HepG2 (cell line): ENCODE results near the gene KCNK7. TPM values are rescaled to one million over a fixed set of nuclear protein-coding genes. Genes with fewer than 3 reads are reported as not detected.

Experiments used
- ARNTL ChIP-seq: sonication (generic); formaldehyde crosslinking; IDR thresholded peaks from 2 replicates; pipeline ENCODE4 v1.4.0; 2020; ENCODE audit warnings: mild to moderate bottlenecking, missing genetic modification reagents
- BRD4 ChIP-seq: sonication (generic); formaldehyde crosslinking; IDR thresholded peaks from 2 replicates; pipeline ENCODE4 v1.4.0; 2020; ENCODE audit warnings: missing genetic modification reagents
- CBX2 ChIP-seq, 2 experiments: fragments of 200-600 bp in 1 of 2; sonication (generic); formaldehyde crosslinking in 1 of 2; IDR thresholded peaks; 2 replicates each; pipeline versions ENCODE4 v1.7.0 to v1.8.1; 2018 to 2022; ENCODE audit warnings: low read depth in 2 of 2, low read length in 1 of 2, mild to moderate bottlenecking in 1 of 2, missing genetic modification reagents in 1 of 2
- CCDC6 ChIP-seq: sonication (generic); formaldehyde crosslinking; IDR thresholded peaks from 2 replicates; pipeline ENCODE4 v1.8.1; 2022; ENCODE audit warnings: mild to moderate bottlenecking, missing genetic modification reagents, moderate library complexity
- KDM6A ChIP-seq: IDR thresholded peaks from 2 replicates; pipeline ENCODE4 v1.6.1; 2016; ENCODE audit warnings: low read depth
- NAIF1 ChIP-seq: sonication (generic); formaldehyde crosslinking; IDR thresholded peaks from 2 replicates; pipeline ENCODE4 v1.5.0; 2020; ENCODE audit warnings: mild to moderate bottlenecking, missing genetic modification reagents, borderline replicate concordance
- NR2C2 ChIP-seq: sonication (generic); formaldehyde crosslinking; IDR thresholded peaks from 2 replicates; pipeline ENCODE4 v1.4.0; 2020; ENCODE audit warnings: missing genetic modification reagents, mild to moderate bottlenecking, moderate library complexity, borderline replicate concordance
- RAD21 ChIP-seq: fragments of 450-650 bp; formaldehyde crosslinking; IDR thresholded peaks from 2 replicates; pipeline ENCODE4 v1.5.0; 2020; ENCODE audit warnings: mild to moderate bottlenecking
- RXRB ChIP-seq: IDR thresholded peaks from 2 replicates; pipeline ENCODE4 v1.6.1; 2016; ENCODE audit warnings: borderline replicate concordance, missing genetic modification reagents, missing compliant biosample characterization
- THYN1 ChIP-seq: sonication (generic); formaldehyde crosslinking; IDR thresholded peaks from 2 replicates; pipeline ENCODE4 v1.8.1; 2023; ENCODE audit warnings: low read depth, mild to moderate bottlenecking, moderate library complexity, missing genetic modification reagents, borderline replicate concordance
- ZNF703 ChIP-seq: sonication (generic); formaldehyde crosslinking; IDR thresholded peaks from 2 replicates; pipeline ENCODE4 v1.5.1; 2020; ENCODE audit warnings: missing genetic modification reagents, mild to moderate bottlenecking, moderate library complexity, borderline replicate concordance
- ZNF761 ChIP-seq: sonication (generic); formaldehyde crosslinking; conservative IDR thresholded peaks from 2 replicates; pipeline ENCODE4 v1.4.0; 2020; ENCODE audit warnings: mild to moderate bottlenecking, missing genetic modification reagents
- polyA plus RNA-seq, 8 experiments: library from polyadenylated mRNA; depleted of rRNA in 3 of 8; stranded (reverse) in 7 of 8; unstranded in 1 of 8; fragments of >200 nt; fragmentation: Illumina TruSeq in 4 of 8; extraction: Trizol in 4 of 8; gene quantifications; 2 replicates each; pipeline versions ENCODE4 v1.2.1 to v1.2.3, GENCODE V29; 2011 to 2016; ENCODE audit warnings: low read depth in 4 of 8, missing spikeins in 1 of 8, mixed read lengths in 1 of 8; ENCODE audit not compliant: insufficient read depth in 1 of 8
- total RNA-seq, 5 experiments: library from RNA; depleted of rRNA; stranded (reverse); fragments of >200 nt; fragmentation: Illumina TruSeq; extraction: Trizol; gene quantifications; 2 replicates each; pipeline ENCODE4 v1.2.3, GENCODE V29; 2016; ENCODE audit warnings: low read depth in 1 of 5
- TF ChIP-seq, protein P1 (sequence below): sonication (generic); formaldehyde crosslinking; IDR thresholded peaks from 2 replicates; pipeline ENCODE4 v1.5.1; 2020; ENCODE audit warnings: missing genetic modification reagents, mild to moderate bottlenecking, borderline replicate concordance
- TF ChIP-seq, protein P2 (sequence below): sonication (generic); formaldehyde crosslinking; IDR thresholded peaks from 2 replicates; pipeline ENCODE4 v1.4.0; 2020; ENCODE audit warnings: missing genetic modification reagents, borderline replicate concordance
- TF ChIP-seq, protein P3 (sequence below): sonication (generic); formaldehyde crosslinking; IDR thresholded peaks from 2 replicates; pipeline ENCODE4 v1.4.0; 2020; ENCODE audit warnings: missing genetic modification reagents
- TF ChIP-seq, protein P4 (sequence below): sonication (generic); formaldehyde crosslinking; IDR thresholded peaks from 2 replicates; pipeline ENCODE4 v1.5.0; 2020; ENCODE audit warnings: mild to moderate bottlenecking, missing genetic modification reagents
- TF ChIP-seq, protein P5 (sequence below): sonication (generic); formaldehyde crosslinking; IDR thresholded peaks from 2 replicates; pipeline ENCODE4 v1.4.0; 2020; ENCODE audit warnings: low read depth, mild to moderate bottlenecking, missing genetic modification reagents

KCNK7 gene
- total and polyA plus RNA-seq, 2 of the 13 experiments (the other 11 are each of a cell fraction or from before 2014, with no cell fraction given), result 0.11 TPM; not detected in 1

DNA sequence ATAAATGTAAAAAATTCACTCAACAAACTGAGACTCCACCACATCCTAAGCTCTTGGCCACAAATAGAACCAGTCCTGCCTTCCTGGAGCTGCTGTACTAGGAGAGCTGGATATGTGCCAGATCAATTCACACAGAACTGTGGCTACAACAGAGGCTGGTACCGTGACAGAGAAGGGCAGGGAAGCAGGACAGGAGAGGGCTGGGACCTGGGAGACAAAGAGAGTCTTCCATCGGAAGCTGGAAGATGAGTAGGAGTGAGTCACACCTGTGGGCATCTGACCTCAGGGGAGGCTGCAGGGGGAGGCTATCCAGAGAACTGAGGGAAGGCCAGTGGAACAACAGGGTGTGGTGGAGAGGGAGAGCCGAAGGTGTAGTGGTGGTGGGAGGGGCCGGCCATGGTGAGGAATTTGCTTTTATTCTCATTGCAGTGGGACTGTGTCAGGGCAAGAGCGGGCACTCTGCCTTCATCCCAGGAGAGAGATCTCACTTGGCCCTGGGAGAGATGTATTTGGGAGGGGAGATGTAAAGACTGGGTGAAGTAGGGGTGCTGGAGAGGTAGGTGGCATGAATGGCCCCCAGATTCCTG is 35.6 kb downstream of the KCNK7 start (continued):
- TF ChIP-seq, protein P1, sequence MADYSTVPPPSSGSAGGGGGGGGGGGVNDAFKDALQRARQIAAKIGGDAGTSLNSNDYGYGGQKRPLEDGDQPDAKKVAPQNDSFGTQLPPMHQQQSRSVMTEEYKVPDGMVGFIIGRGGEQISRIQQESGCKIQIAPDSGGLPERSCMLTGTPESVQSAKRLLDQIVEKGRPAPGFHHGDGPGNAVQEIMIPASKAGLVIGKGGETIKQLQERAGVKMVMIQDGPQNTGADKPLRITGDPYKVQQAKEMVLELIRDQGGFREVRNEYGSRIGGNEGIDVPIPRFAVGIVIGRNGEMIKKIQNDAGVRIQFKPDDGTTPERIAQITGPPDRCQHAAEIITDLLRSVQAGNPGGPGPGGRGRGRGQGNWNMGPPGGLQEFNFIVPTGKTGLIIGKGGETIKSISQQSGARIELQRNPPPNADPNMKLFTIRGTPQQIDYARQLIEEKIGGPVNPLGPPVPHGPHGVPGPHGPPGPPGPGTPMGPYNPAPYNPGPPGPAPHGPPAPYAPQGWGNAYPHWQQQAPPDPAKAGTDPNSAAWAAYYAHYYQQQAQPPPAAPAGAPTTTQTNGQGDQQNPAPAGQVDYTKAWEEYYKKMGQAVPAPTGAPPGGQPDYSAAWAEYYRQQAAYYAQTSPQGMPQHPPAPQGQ (CRISPR knock-in tag), result no peak
- no peak for TF ChIP-seq NAIF1 (CRISPR knock-in tag)
- no peak; the same call in 1 of the 2 replicates for TF ChIP-seq RXRB
- TF ChIP-seq NR2C2 (CRISPR knock-in tag), result no peak
- TF ChIP-seq, protein P2, sequence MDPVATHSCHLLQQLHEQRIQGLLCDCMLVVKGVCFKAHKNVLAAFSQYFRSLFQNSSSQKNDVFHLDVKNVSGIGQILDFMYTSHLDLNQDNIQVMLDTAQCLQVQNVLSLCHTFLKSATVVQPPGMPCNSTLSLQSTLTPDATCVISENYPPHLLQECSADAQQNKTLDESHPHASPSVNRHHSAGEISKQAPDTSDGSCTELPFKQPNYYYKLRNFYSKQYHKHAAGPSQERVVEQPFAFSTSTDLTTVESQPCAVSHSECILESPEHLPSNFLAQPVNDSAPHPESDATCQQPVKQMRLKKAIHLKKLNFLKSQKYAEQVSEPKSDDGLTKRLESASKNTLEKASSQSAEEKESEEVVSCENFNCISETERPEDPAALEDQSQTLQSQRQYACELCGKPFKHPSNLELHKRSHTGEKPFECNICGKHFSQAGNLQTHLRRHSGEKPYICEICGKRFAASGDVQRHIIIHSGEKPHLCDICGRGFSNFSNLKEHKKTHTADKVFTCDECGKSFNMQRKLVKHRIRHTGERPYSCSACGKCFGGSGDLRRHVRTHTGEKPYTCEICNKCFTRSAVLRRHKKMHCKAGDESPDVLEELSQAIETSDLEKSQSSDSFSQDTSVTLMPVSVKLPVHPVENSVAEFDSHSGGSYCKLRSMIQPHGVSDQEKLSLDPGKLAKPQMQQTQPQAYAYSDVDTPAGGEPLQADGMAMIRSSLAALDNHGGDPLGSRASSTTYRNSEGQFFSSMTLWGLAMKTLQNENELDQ (CRISPR knock-in tag), result no peak
- TF ChIP-seq, protein P3, sequence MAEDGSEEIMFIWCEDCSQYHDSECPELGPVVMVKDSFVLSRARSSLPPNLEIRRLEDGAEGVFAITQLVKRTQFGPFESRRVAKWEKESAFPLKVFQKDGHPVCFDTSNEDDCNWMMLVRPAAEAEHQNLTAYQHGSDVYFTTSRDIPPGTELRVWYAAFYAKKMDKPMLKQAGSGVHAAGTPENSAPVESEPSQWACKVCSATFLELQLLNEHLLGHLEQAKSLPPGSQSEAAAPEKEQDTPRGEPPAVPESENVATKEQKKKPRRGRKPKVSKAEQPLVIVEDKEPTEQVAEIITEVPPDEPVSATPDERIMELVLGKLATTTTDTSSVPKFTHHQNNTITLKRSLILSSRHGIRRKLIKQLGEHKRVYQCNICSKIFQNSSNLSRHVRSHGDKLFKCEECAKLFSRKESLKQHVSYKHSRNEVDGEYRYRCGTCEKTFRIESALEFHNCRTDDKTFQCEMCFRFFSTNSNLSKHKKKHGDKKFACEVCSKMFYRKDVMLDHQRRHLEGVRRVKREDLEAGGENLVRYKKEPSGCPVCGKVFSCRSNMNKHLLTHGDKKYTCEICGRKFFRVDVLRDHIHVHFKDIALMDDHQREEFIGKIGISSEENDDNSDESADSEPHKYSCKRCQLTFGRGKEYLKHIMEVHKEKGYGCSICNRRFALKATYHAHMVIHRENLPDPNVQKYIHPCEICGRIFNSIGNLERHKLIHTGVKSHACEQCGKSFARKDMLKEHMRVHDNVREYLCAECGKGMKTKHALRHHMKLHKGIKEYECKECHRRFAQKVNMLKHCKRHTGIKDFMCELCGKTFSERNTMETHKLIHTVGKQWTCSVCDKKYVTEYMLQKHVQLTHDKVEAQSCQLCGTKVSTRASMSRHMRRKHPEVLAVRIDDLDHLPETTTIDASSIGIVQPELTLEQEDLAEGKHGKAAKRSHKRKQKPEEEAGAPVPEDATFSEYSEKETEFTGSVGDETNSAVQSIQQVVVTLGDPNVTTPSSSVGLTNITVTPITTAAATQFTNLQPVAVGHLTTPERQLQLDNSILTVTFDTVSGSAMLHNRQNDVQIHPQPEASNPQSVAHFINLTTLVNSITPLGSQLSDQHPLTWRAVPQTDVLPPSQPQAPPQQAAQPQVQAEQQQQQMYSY, result no peak
- no peak for TF ChIP-seq CCDC6
- TF ChIP-seq RAD21 (CRISPR knock-in tag), result no peak
- no peak for TF ChIP-seq KDM6A
- no peak for TF ChIP-seq ARNTL
- TF ChIP-seq BRD4 (CRISPR knock-in tag), result no peak
- TF ChIP-seq, protein P4, sequence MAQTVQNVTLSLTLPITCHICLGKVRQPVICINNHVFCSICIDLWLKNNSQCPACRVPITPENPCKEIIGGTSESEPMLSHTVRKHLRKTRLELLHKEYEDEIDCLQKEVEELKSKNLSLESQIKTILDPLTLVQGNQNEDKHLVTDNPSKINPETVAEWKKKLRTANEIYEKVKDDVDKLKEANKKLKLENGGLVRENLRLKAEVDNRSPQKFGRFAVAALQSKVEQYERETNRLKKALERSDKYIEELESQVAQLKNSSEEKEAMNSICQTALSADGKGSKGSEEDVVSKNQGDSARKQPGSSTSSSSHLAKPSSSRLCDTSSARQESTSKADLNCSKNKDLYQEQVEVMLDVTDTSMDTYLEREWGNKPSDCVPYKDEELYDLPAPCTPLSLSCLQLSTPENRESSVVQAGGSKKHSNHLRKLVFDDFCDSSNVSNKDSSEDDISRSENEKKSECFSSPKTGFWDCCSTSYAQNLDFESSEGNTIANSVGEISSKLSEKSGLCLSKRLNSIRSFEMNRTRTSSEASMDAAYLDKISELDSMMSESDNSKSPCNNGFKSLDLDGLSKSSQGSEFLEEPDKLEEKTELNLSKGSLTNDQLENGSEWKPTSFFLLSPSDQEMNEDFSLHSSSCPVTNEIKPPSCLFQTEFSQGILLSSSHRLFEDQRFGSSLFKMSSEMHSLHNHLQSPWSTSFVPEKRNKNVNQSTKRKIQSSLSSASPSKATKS (CRISPR knock-in tag), result no peak
- TF ChIP-seq THYN1 (CRISPR knock-in tag), result no peak
- no peak for TF ChIP-seq ZNF703 (CRISPR knock-in tag)
- TF ChIP-seq ZNF761 (CRISPR knock-in tag), result no peak
- TF ChIP-seq, protein P5, sequence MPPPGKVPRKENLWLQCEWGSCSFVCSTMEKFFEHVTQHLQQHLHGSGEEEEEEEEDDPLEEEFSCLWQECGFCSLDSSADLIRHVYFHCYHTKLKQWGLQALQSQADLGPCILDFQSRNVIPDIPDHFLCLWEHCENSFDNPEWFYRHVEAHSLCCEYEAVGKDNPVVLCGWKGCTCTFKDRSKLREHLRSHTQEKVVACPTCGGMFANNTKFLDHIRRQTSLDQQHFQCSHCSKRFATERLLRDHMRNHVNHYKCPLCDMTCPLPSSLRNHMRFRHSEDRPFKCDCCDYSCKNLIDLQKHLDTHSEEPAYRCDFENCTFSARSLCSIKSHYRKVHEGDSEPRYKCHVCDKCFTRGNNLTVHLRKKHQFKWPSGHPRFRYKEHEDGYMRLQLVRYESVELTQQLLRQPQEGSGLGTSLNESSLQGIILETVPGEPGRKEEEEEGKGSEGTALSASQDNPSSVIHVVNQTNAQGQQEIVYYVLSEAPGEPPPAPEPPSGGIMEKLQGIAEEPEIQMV (CRISPR knock-in tag), result no peak
- no peak for TF ChIP-seq CBX2 (IDR thresholded peaks at IDR 0.05; ENCODE audit: low read depth, low read length)
- no peak for TF ChIP-seq CBX2 (CRISPR knock-in tag; IDR thresholded peaks at IDR 0.05; ENCODE audit: low read depth)
